Islet of Langerhans (tissue), 1 donor: ENCODE measurements around the gene PLPPR2.
"Not testable (repeated sequence)": the region's sequence is repeated elsewhere in the genome, so short reads cannot be mapped to it uniquely, and the experiment has no call there.

ENCODE experiments used
- FAIRE-seq: peaks from one replicate; lab custom pipeline; 2011; peaks lifted over from hg19 to GRCh38; lab: Jason Lieb, UNC

The PLPPR2 gene

DNA sequence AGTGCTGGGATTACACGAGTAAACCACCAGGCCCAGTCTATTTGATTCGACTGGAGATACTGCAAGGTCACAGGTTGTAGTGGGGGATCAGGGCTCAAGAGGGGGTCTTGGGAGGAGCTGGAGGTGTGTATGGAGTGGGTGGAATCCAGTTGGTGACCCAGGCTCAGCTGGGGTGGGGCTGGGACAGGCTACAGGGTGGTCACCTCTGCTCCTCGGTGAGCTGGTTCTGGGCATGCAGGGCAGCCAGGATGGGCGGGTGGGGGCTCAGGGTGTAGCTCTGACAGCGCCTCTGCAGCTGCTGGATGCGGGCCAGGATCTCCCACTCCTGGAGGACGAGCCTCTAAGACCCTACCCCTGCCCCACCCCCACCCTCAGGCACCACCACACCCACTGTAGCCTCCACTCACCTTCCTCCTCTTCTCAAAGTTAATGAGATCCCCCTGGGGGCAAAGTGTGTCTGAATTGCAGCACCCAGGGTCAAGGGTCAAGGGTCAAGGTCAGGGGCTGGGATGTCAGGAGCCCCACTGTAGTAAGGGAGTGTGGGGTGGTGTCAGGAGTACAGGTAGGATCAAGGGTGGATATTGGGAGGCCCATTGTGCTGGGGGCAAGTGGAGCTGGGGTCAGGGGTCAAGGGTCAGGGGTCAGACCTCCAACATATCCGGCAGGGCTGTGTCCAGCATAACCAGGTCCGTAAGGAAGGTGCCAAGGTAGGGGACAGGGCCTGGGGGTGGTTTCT lies 46.7 kb downstream of the PLPPR2 start:
- FAIRE-seq: no peak

DNA sequence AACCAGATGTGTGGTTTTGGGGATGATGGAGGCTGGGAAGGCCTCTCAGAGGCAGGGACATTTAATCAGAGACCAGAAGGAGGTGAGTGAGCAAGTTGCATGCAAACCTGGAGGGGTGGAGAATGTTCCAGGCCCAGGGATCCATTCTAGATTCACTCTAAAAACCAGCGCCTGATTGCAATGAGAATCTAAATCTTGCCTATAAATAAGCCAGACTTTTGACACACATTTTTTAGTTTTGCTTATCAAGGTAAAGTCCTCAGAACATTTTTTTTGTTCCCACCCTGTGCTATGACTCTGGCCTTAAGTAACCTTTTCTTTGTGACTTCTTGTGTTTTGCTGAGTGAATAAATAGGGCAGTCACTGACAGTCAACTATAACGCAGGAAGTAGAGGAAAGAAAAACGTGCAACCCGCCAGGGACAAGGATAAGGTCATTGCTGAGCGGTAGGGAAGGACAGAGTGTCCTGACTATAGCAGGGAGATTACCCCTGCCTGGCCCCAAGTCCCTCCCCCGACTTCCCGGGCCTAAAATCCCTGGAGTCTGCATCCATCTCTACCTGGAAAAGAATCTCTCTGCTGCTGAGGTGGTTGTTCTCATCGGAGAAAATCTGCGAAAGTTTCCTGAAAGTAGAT lies 49.5 kb downstream of the PLPPR2 start:
- no peak for FAIRE-seq

DNA sequence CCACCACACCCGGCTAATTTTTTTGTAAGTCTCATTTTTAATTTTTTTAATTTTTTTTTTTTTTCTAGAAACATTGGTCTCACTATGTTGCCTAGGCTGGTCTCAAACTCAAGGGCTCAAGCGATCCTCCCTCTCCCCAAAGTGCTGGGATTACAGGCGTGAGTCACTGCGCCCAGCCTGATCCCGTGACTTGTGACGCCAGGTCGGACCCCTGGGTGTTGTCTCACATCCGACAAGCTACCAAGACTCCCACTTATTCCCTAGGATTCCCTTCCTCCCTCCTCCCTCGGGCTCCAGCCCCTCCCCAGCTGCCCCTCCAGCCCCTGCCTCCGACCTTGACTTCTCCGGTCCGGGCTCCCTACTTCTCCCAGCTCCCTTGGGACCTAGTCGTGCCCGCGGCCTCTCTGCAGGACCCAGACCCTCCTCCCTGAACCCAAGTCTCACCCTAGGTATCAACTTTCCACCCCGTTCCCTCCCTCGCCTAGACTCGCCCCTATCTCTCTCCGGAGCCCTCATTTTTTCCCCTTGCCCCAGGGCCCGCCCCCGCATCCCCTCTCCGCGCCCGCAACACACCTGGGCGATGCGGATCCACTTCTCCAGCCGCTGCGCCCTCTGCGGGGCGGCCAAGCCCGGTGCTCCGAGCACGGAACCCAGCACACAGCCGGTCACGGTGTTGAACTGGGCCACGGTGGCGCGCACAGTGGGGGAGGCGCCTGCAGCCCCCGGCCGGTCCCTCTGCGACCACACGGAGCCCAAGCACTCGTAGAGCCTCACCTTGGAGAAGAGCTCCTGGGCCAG lies 50.8 kb downstream of the PLPPR2 start:
- no peak for FAIRE-seq

DNA sequence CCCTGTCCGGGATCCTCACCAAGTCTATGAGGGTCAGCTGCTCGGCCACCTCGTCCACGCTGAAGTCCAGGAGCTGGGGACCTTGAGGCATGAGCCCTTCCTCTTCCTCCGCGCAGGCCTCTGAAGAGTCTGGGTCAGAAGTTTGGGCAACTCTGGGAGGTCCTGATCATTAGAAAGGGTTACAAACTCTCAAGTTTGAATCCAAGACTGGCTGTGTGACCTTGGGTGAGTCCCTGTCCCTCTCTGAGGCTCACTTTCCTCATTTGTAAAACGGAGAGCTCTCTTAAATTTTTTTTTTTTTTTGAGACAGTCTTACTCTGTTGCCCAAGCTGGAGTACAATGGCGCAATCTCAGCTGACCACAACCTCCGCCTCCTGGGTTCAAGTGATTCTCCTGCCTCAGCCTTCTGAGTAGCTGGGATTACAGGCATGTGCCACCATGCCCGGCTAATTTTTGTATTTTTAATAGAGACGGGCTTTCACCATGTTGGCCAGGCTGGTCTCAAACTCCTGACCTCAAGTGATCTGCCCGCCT lies 51.5 kb downstream of the PLPPR2 start:
- FAIRE-seq: not testable (repeated sequence)

DNA sequence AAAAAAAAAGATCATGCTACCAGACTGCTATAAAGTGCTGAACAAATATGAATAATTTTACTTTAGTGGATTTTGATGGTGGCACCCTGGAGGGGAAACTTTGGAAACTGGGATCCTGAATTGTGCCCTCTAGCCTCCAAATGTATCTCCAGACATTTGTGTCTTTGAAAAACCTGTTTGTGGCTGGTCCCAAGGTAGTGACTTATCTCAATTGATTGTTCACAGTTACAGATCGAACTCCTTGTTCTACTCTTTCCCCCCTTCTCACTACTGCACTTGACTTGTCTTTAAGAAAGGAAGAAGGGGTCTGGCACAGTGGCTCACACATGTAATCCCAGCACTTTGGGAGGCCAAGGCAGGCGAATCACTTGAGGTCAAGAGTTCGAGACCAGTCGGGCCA lies 53.4 kb downstream of the PLPPR2 start:
- FAIRE-seq: no peak

DNA sequence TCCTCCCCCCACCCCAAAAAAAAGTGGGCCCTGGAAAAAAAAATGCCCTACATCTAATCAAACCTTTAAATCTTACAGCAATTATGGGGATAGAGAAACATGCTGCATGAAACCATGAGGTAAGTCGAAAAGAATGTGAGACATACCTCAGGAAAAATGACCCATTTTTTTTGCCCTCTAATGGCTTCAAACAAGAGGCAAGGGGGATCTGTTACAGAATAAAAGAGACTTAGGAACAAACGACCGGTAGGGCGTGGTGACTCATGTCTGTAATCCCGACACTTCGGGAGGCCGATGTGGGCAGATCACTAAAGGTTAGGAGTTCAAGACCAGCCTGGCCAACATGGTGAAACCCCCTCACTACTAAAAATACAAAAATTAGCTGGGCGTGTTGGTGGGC lies 55.5 kb downstream of the PLPPR2 start:
- no peak for FAIRE-seq

DNA sequence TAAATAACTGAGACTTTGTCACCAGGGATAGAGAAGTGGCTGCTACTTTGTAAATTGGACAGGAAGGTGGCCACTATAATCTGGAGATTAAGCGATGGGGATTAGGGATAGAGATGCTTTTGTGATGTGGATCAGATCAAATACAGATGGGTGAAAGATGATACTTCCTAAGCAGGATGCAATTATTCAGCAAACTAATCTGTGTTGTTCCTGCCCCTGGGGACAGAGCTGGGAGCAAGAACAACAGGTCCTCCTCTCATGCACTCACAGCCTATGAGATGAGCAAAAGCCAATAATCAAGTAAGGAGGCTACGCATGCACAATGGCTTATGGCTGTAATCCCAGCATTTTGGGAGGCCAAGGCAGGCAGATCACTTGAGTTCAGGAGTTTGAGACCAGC lies 59.3 kb downstream of the PLPPR2 start:
- FAIRE-seq: no peak
